NCI-H1105 (cell line): ENCODE measurements around the gene BID.
"Not testable (repeated sequence)": the region's sequence is repeated elsewhere in the genome, so short reads cannot be mapped to it uniquely, and the experiment has no call there.

Source experiments
- DNase-seq: peaks from one replicate; lab custom pipeline; 2025; lab: John Stamatoyannopoulos, UW

The BID gene

GRCh38 chr22:17703811-17704210, 70.5 kb downstream of the BID start:
- no peak for DNase-seq

GRCh38 chr22:17700778-17701177, 73.5 kb downstream of the BID start:
- no peak for DNase-seq

GRCh38 chr22:17699696-17700340, 74.5 kb downstream of the BID start:
- DNase-seq = no peak

GRCh38 chr22:17698948-17699347, 75.3 kb downstream of the BID start:
- no peak for DNase-seq

GRCh38 chr22:17698276-17698675, 76.0 kb downstream of the BID start:
- DNase-seq = not testable (repeated sequence)

GRCh38 chr22:17697196-17697595, 77.1 kb downstream of the BID start:
- not testable (repeated sequence) for DNase-seq

- no peak for DNase-seq
Measured at GRCh38 chr22:17695986-17696385, 78.3 kb downstream of the BID start.

GRCh38 chr22:17694752-17695151, 79.5 kb downstream of the BID start:
- no peak for DNase-seq

- no peak for DNase-seq
Measured at GRCh38 chr22:17694193-17694592, 80.1 kb downstream of the BID start.

- DNase-seq = no peak
Measured at GRCh38 chr22:17692841-17693240, 81.4 kb downstream of the BID start.

- DNase-seq = no peak
Measured at GRCh38 chr22:17684245-17684644, 90.0 kb downstream of the BID start.
